Stomach (tissue), 9 donors: ENCODE measurements around the gene SIX2. TPM values are rescaled to one million over a fixed set of nuclear protein-coding genes. Genes with fewer than 3 reads are reported as not detected.
"Not testable (repeated sequence)": the region's sequence is repeated elsewhere in the genome, so short reads cannot be mapped to it uniquely, and the experiment has no call there.

ENCODE experiments used
- DNase-seq, 2 donors: peaks; one replicate each; pipeline versions ENCODE4 v3.0.0 to v3.0.0-alpha.2; 2013 to 2019
- H3K27ac ChIP-seq, 5 donors: fragments of 200-600 bp in 4 of 5; sonication (generic) in 4 of 5; one replicate each; pipeline ENCODE4 v1.5.1; 2013 to 2019; ENCODE audit warnings: mild to moderate bottlenecking in 1 of 5, moderate library complexity in 1 of 5
- H3K27me3 ChIP-seq, 3 donors: fragments of 200-600 bp; sonication (generic); one replicate each; pipeline ENCODE4 v1.5.1; 2017 to 2019; ENCODE audit warnings: mixed run types in 1 of 3
- H3K36me3 ChIP-seq, 4 donors: fragments of 200-600 bp; sonication (generic); 1 replicate in 3 of 4; 2 replicates in 1 of 4; pipeline ENCODE4 v1.5.1; 2016 to 2019
- H3K4me1 ChIP-seq, 4 donors: fragments of 200-600 bp; sonication (generic); one replicate each; pipeline ENCODE4 v1.5.1; 2016 to 2019
- H3K4me3 ChIP-seq, 4 donors: fragments of 200-600 bp; sonication (generic) in 3 of 4; one replicate each; pipeline ENCODE4 v1.5.1; 2016 to 2019; ENCODE audit warnings: mild to moderate bottlenecking in 1 of 4
- H3K9me3 ChIP-seq, 4 donors: fragments of 200-600 bp; sonication (generic); one replicate each; pipeline ENCODE4 v1.5.1; 2016 to 2019
- EP300 ChIP-seq: sonication (generic); formaldehyde crosslinking; IDR thresholded peaks from one replicate; pipeline ENCODE4 v1.6.1; 2017; ENCODE audit warnings: antibody characterized with exemption
- POLR2A ChIP-seq, 4 donors: fragments of 450-650 bp; IDR thresholded peaks; one replicate each; pipeline ENCODE4 v1.6.1; 2016; ENCODE audit warnings: antibody characterized with exemption in 4 of 4, control low read depth in 2 of 4, mild to moderate bottlenecking in 1 of 4, moderate library complexity in 1 of 4
- POLR2AphosphoS5 ChIP-seq, 3 donors: sonication (generic); formaldehyde crosslinking; IDR thresholded peaks; one replicate each; pipeline ENCODE4 v1.6.1; 2016; ENCODE audit warnings: antibody characterized with exemption in 3 of 3
- WGBS, 5 donors: extraction: QIAGEN DNeasy Blood & Tissue Kit in 3 of 5; methylation state at CpG; one replicate each; pipeline versions ENCODE4 v1.1.5 to v1.1.7; 2013 to 2018; 5-methylcytosine and 5-hydroxymethylcytosine counted together
- intact Hi-C: fragments of 100-400 bp; cut with DNase I; formaldehyde crosslinking; loops from one replicate; pipeline ENCODE4 v1.15.1; 2023; ENCODE audit warnings: low total_unique reads
- polyA plus RNA-seq, 3 donors: library from polyadenylated mRNA; stranded (reverse); fragments of 200-250 nt; gene quantifications; one replicate each; pipeline ENCODE4 v1.2.3, GENCODE V29; 2013
- total RNA-seq, 5 donors: library from RNA; depleted of rRNA; stranded (reverse); fragments of >200 nt; gene quantifications; one replicate each; pipeline versions ENCODE4 v1.1.0 to v1.2.3, GENCODE V29; 2014 to 2016
- TF ChIP-seq, protein P1 (sequence below), 7 experiments: fragments of 450-650 bp in 4 of 7; fragments of 200-600 bp in 3 of 7; sonication (generic) in 3 of 7; IDR thresholded peaks; one replicate each; pipeline ENCODE4 v1.5.1; 2016 to 2019; ENCODE audit warnings: antibody characterized with exemption in 7 of 7, control low read depth in 2 of 7, mild to moderate bottlenecking in 1 of 7
- donor health status: healthy with polysubstance abuse.
- donor health status: Bipolar disorder and iron deficiency.
- donor health status: healthy.

The SIX2 gene
- total and polyA plus RNA-seq, 8 donors: 0.20 to 17.9 (median 6.2) TPM; not detected in 1

DNA sequence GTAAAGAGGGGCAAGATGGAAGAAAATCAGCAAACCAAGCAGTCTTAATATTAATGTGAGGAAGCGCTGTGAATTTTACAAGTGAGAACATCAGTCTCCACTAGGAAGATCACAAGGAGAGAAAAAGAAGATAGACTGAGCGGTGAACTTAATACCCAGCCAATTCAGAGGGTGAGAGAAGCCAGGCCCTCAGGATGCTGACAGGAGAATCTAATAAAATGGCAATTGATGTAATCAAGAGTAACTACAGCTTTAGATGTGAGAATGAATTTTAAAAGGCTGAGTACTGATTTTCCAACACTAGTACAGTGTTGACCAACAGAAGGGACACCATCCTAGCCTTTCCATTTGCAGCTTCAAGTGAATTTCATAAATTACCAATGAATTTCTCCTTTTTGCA, 35.7 kb upstream of the SIX2 start:
- no peaks in the 10 kb centered on the region for H3K36me3 ChIP-seq
- no peak for TF ChIP-seq POLR2AphosphoS5 (IDR thresholded peaks at IDR 0.05)
- peaks cover 0 to 17% (median 4%) of the 10 kb centered on the region in 3 donors for H3K27me3 ChIP-seq
- WGBS, 5 donors: 65 to 99% (median 91%) methylated on average over 2 of the region's 2 CpGs
- H3K9me3 ChIP-seq: no peaks in the 10 kb centered on the region
- no peak overlapping the region for H3K4me3 ChIP-seq
- no peak overlapping the region for H3K27ac ChIP-seq
- H3K4me1 ChIP-seq: no peaks in the 10 kb centered on the region
- intact Hi-C loops: no loop called here
- DNase-seq: no peak

DNA sequence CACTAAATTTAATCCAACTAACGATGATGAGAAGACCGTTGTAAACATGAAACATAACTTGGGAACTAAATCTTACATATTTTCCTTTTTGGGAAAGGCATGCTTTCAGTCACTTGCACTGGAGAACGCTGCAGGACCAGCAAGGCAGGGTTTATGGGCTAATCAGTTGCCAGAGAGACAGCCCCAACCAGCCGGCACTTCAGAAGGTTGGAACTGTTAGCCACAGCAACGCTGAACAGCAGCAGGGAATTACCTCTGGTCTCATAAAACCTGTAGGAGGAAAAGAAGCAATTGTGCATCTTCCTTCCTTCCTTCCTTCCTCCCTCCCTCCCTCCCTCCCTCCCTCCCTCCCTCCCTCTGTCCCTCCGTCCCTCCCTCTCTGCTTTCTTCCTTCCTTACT, 33.9 kb upstream of the SIX2 start:
- Histone ChIP-seq H3K27me3 (peaks cover 0 to 17% (median 4%) of the 10 kb centered on the region in 3 donors), H3K9me3 (no peaks in the 10 kb centered on the region), H3K36me3 (no peaks in the 10 kb centered on the region), H3K4me1 (no peaks in the 10 kb centered on the region), H3K4me3 (no peak overlapping the region), H3K27ac (no peak overlapping the region)
- 30 to 38% (median 32%) methylated on average over 5 to 6 of the region's 6 CpGs for WGBS, 5 donors
- intact Hi-C loops: no loop called here
- DNase-seq: no peak
- TF ChIP-seq EP300: no peak
- TF ChIP-seq POLR2A (IDR thresholded peaks at IDR 0.05): no peak
- TF ChIP-seq POLR2AphosphoS5 (IDR thresholded peaks at IDR 0.05): no peak
- TF ChIP-seq, protein P1, sequence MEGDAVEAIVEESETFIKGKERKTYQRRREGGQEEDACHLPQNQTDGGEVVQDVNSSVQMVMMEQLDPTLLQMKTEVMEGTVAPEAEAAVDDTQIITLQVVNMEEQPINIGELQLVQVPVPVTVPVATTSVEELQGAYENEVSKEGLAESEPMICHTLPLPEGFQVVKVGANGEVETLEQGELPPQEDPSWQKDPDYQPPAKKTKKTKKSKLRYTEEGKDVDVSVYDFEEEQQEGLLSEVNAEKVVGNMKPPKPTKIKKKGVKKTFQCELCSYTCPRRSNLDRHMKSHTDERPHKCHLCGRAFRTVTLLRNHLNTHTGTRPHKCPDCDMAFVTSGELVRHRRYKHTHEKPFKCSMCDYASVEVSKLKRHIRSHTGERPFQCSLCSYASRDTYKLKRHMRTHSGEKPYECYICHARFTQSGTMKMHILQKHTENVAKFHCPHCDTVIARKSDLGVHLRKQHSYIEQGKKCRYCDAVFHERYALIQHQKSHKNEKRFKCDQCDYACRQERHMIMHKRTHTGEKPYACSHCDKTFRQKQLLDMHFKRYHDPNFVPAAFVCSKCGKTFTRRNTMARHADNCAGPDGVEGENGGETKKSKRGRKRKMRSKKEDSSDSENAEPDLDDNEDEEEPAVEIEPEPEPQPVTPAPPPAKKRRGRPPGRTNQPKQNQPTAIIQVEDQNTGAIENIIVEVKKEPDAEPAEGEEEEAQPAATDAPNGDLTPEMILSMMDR (IDR thresholded peaks at IDR 0.05): no peak

DNA sequence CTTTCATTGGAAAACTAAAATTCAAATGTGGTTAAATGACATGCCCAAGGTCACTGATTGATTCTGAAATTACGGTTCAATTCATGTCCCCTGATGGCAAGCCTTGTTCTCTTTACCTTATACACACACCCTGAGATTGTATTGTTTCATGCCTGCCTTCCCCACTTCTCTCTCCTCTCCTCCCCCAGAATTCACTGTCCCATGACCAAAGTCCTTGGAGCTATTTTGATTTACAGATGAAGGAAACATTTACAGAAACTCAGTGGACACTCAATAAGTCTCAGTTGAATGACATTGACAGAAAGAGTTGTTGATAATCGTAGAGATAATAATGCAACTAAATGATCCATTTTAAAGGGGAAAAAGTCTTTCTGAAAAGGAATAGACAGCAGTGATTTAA, 33.1 kb upstream of the SIX2 start:
- no peak overlapping the region for H3K4me3 ChIP-seq
- no peak for DNase-seq
- no peaks in the 10 kb centered on the region for H3K9me3 ChIP-seq
- peaks cover 0 to 17% (median 4%) of the 10 kb centered on the region in 3 donors for H3K27me3 ChIP-seq
- H3K27ac ChIP-seq: no peak overlapping the region
- 65 to 90% (median 67%) methylated on average over 2 of the region's 2 CpGs for WGBS, 5 donors
- no peaks in the 10 kb centered on the region for H3K36me3 ChIP-seq
- no peak for TF ChIP-seq POLR2A (IDR thresholded peaks at IDR 0.05)
- no peak for TF ChIP-seq EP300
- TF ChIP-seq, protein P1 (IDR thresholded peaks at IDR 0.05): no peak
- TF ChIP-seq POLR2AphosphoS5 (IDR thresholded peaks at IDR 0.05): no peak
- intact Hi-C loops: no loop called here
- no peaks in the 10 kb centered on the region for H3K4me1 ChIP-seq

DNA sequence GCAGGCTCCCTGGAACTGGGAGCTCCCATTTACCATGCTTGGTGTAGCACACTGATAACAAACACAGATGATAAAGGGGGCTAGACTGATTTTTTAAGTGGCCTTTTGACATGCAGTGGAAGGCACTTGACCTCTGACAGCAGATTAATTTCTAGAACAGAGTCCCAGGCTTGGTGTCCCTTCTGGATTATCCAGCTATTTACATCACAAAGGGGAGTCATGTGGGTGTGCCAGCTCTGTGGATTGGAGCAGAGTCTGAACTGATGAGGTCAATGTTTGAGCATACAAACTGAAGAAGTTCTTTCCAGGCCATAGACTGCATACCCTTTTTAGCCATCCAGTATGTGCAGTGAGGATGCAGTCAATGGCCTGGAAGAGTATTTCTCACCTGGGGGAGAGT, 31.5 kb upstream of the SIX2 start:
- TF ChIP-seq, protein P1 (IDR thresholded peaks at IDR 0.05): no peak
- TF ChIP-seq POLR2A (IDR thresholded peaks at IDR 0.05) (no peak), POLR2AphosphoS5 (IDR thresholded peaks at IDR 0.05) (no peak), EP300 (no peak)
- H3K27me3 ChIP-seq: peaks cover 0 to 13% (median 4%) of the 10 kb centered on the region in 3 donors
- no peak for DNase-seq
- no peak overlapping the region for H3K4me3 ChIP-seq
- no peaks in the 10 kb centered on the region for H3K9me3 ChIP-seq
- H3K4me1 ChIP-seq: no peaks in the 10 kb centered on the region
- no peaks in the 10 kb centered on the region for H3K36me3 ChIP-seq
- intact Hi-C loops: no loop called here
- no peak overlapping the region for H3K27ac ChIP-seq

DNA sequence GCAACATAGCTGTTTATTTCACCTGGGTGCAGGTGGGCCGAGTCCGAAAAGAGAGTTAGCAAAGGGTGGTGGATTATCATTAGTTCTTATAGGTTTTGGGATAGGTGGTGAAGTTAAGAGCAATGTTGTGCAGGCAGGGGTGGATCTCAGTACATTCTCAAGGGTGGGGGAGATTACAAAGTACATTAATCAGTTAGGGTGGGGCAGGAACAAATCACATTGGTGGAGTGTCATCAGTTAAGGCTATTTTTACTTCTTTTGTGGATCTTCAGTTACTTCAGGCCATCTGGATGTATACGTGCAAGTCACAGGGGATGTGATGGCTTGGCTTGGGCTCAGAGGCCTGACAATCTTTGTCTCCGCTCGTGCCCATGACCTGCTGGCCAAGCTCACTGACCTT, 30.6 kb upstream of the SIX2 start:
- intact Hi-C loops, H3K27ac ChIP-seq, H3K4me3 ChIP-seq, H3K36me3 ChIP-seq, DNase-seq, H3K4me1 ChIP-seq, H3K9me3 ChIP-seq: not testable (repeated sequence)
- H3K27me3 ChIP-seq: peaks cover 0 to 13% (median 4%) of the 10 kb centered on the region in 3 donors
- WGBS, 5 donors: 69 to 91% (median 81%) methylated on average over 5 of the region's 5 CpGs

DNA sequence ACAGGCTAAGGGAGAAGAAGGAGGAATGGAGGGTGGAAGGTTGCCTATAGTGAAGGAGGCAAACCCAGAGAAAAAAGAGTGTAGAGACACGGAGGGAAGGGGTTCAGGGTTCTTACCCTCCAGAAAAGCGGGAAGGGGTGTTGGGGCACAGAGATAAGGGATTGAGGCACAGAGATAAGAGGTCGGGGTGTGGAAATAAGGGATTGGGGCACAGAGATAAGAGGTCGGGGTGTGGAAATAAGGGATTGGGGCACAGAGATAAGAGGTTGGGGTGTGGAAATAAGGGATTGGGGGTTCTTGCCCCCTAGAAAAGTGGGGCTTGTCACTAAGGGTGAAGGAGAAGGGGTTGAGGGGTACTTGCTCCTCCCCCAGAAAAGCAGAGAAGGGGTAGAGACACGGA, 29.6 kb upstream of the SIX2 start:
- H3K4me1 ChIP-seq, intact Hi-C loops, H3K4me3 ChIP-seq, H3K27ac ChIP-seq, H3K36me3 ChIP-seq, DNase-seq, H3K9me3 ChIP-seq: not testable (repeated sequence)
- 35 to 61% (median 52%) methylated on average over 5 of the region's 5 CpGs for WGBS, 5 donors
- peaks cover 0 to 13% (median 4%) of the 10 kb centered on the region in 3 donors for H3K27me3 ChIP-seq
